H9 (cell line): ENCODE data around the gene ACP4. TPM values are rescaled to one million over a fixed set of nuclear protein-coding genes. Genes with fewer than 3 reads are reported as not detected.
A peak's percentile ranks its signal among the peaks of the same experiment; 100 is the strongest.

ENCODE experiments used
- DNase-seq: peaks from one replicate; pipeline ENCODE4 v3.0.0-alpha.2; 2017
- H2AFZ ChIP-seq: one replicate; pipeline ENCODE4 v1.6.1; 2013; ENCODE audit warnings: mild to moderate bottlenecking, low read length, control low read depth, moderate library complexity
- H2AK5ac ChIP-seq: 2 replicates; pipeline ENCODE4 v1.6.1; 2013; ENCODE audit warnings: low read length, control low read depth, mixed read lengths; ENCODE audit not compliant: insufficient read length
- H2BK120ac ChIP-seq: one replicate; pipeline ENCODE4 v1.6.1; 2013; ENCODE audit warnings: low read depth, mild to moderate bottlenecking, low read length, control low read depth, inconsistent platforms; ENCODE audit not compliant: poor library complexity, severe bottlenecking
- H2BK12ac ChIP-seq: 2 replicates; pipeline ENCODE4 v1.6.1; 2013; ENCODE audit warnings: low read length, control low read depth, mixed read lengths, low read depth; ENCODE audit not compliant: insufficient read length
- H2BK15ac ChIP-seq: 2 replicates; pipeline ENCODE4 v1.6.1; 2013; ENCODE audit warnings: low read depth, low read length, control low read depth
- H2BK20ac ChIP-seq: one replicate; pipeline ENCODE4 v1.6.1; 2013; ENCODE audit warnings: low read depth, mild to moderate bottlenecking, low read length, control low read depth, inconsistent platforms; ENCODE audit not compliant: poor library complexity, severe bottlenecking
- H2BK5ac ChIP-seq: 2 replicates; pipeline ENCODE4 v1.6.1; 2013; ENCODE audit warnings: low read length, control low read depth, mixed read lengths; ENCODE audit not compliant: insufficient read length
- H3K14ac ChIP-seq: 2 replicates; pipeline ENCODE4 v1.6.1; 2013; ENCODE audit warnings: low read length, control low read depth; ENCODE audit not compliant: insufficient read depth
- H3K18ac ChIP-seq: 2 replicates; pipeline ENCODE4 v1.6.1; 2013; ENCODE audit warnings: low read depth, mild to moderate bottlenecking, mixed read lengths, low read length, control low read depth; ENCODE audit not compliant: insufficient read length
- H3K23ac ChIP-seq: 2 replicates; pipeline ENCODE4 v1.6.1; 2013; ENCODE audit warnings: low read length, control low read depth, mixed read lengths, low read depth; ENCODE audit not compliant: insufficient read length
- H3K23me2 ChIP-seq: 2 replicates; pipeline ENCODE4 v1.6.1; 2013; ENCODE audit warnings: low read depth, mild to moderate bottlenecking, mixed read lengths, low read length, control low read depth; ENCODE audit not compliant: insufficient read length, poor library complexity, severe bottlenecking
- H3K27ac ChIP-seq: 2 replicates; pipeline ENCODE4 v1.5.1; 2013; ENCODE audit warnings: low read length, control low read depth, mixed read lengths, low read depth; ENCODE audit not compliant: insufficient read length
- H3K27me3 ChIP-seq: 2 replicates; pipeline ENCODE4 v1.6.1; 2013; ENCODE audit warnings: low read length, control low read depth, inconsistent platforms; ENCODE audit not compliant: insufficient read depth
- H3K4ac ChIP-seq: 2 replicates; pipeline ENCODE4 v1.6.1; 2013; ENCODE audit warnings: low read depth, mild to moderate bottlenecking, control low read depth, inconsistent platforms, low read length, moderate library complexity
- H3K4me1 ChIP-seq: 2 replicates; pipeline ENCODE4 v1.6.1; 2013; ENCODE audit warnings: low read length, control low read depth, inconsistent platforms; ENCODE audit not compliant: insufficient read depth
- H3K4me2 ChIP-seq: 2 replicates; pipeline ENCODE4 v1.6.1; 2013; ENCODE audit warnings: low read length, control low read depth, mixed read lengths; ENCODE audit not compliant: insufficient read length, insufficient read depth
- H3K56ac ChIP-seq: 2 replicates; pipeline ENCODE4 v1.6.1; 2013; ENCODE audit warnings: low read depth, mild to moderate bottlenecking, mixed read lengths, low read length, control low read depth; ENCODE audit not compliant: insufficient read length
- H3K79me1 ChIP-seq: 2 replicates; pipeline ENCODE4 v1.6.1; 2013; ENCODE audit warnings: low read depth, mild to moderate bottlenecking, moderate library complexity, low read length, control low read depth, inconsistent platforms; ENCODE audit not compliant: insufficient read depth, poor library complexity, severe bottlenecking
- H3K79me2 ChIP-seq: 2 replicates; pipeline ENCODE4 v1.6.1; 2013; ENCODE audit warnings: low read length, control low read depth, inconsistent platforms; ENCODE audit not compliant: insufficient read depth
- H3K9ac ChIP-seq: 2 replicates; pipeline ENCODE4 v1.6.1; 2013; ENCODE audit warnings: low read length, control low read depth, mixed read lengths; ENCODE audit not compliant: insufficient read length; ENCODE audit errors: extremely low read depth
- H3K9me3 ChIP-seq: one replicate; pipeline ENCODE4 v1.6.1; 2013; ENCODE audit warnings: low read depth, low read length, inconsistent platforms; ENCODE audit not compliant: control insufficient read depth
- H3T11ph ChIP-seq: one replicate; pipeline ENCODE4 v1.6.1; 2013; ENCODE audit warnings: mild to moderate bottlenecking, low read length, control low read depth, inconsistent platforms
- H4K20me1 ChIP-seq: one replicate; pipeline ENCODE4 v1.6.1; 2013; ENCODE audit not compliant: control insufficient read depth, insufficient read length, insufficient read depth
- H4K5ac ChIP-seq: 2 replicates; pipeline ENCODE4 v1.6.1; 2013; ENCODE audit warnings: low read depth, mild to moderate bottlenecking, mixed read lengths, low read length, control low read depth; ENCODE audit not compliant: insufficient read length
- H4K8ac ChIP-seq: replicated peaks from 2 replicates; pipeline ENCODE4 v1.6.1; 2013; ENCODE audit warnings: low read length, control low read depth, mixed read lengths, low read depth; ENCODE audit not compliant: insufficient read length
- H4K91ac ChIP-seq: 2 replicates; pipeline ENCODE4 v1.6.1; 2013; ENCODE audit warnings: low read depth, mild to moderate bottlenecking, moderate library complexity, mixed read lengths, low read length, control low read depth; ENCODE audit not compliant: insufficient read length
- H3K27ac Mint-ChIP-seq, 3 experiments: 2 replicates in 2 of 3; 3 replicates in 1 of 3; pipeline ENCODE4 v1.8.0; 2020 to 2021; ENCODE audit warnings: mixed read lengths in 3 of 3, mild to moderate bottlenecking in 1 of 3, moderate library complexity in 1 of 3
- H3K27me3 Mint-ChIP-seq: 2 replicates; pipeline ENCODE4 v1.8.0; 2021; ENCODE audit warnings: low read depth, mild to moderate bottlenecking, moderate library complexity, mixed read lengths
- H3K36me3 Mint-ChIP-seq, 3 experiments: 2 replicates in 2 of 3; 3 replicates in 1 of 3; pipeline ENCODE4 v1.8.0; 2020 to 2021; ENCODE audit warnings: low read depth in 3 of 3, mixed read lengths in 3 of 3; ENCODE audit not compliant: insufficient read depth in 1 of 3
- H3K4me1 Mint-ChIP-seq, 2 experiments: 2 replicates each; pipeline ENCODE4 v1.8.0; 2020; ENCODE audit warnings: mixed read lengths in 2 of 2
- H3K4me3 Mint-ChIP-seq, 2 experiments: 2 replicates in 1 of 2; 3 replicates in 1 of 2; pipeline ENCODE4 v1.8.0; 2020 to 2021; ENCODE audit warnings: mild to moderate bottlenecking in 2 of 2, mixed read lengths in 2 of 2, moderate library complexity in 1 of 2
- H3K9me3 Mint-ChIP-seq, 2 experiments: 2 replicates in 1 of 2; 3 replicates in 1 of 2; pipeline ENCODE4 v1.8.0; 2020; ENCODE audit warnings: mild to moderate bottlenecking in 2 of 2, mixed read lengths in 2 of 2, moderate library complexity in 1 of 2
- WGBS: extraction: QIAGEN DNeasy Blood & Tissue Kit; methylation state at CpG from one replicate; pipeline ENCODE4 v1.1.7; 2013; ENCODE audit warnings: missing lambda C conversion rate, low lambda C conversion rate, mixed read lengths; ENCODE audit not compliant: insufficient read length; ENCODE audit errors: extremely low coverage; 5-methylcytosine and 5-hydroxymethylcytosine counted together
- total RNA-seq: library from RNA; stranded (reverse); gene quantifications from 2 replicates; pipeline ENCODE4 v1.2.1, GENCODE V29; 2021
- TF ChIP-seq, protein P1 (sequence below): fragments of 200-600 bp; sonication (generic); conservative IDR thresholded peaks from 3 replicates; pipeline ENCODE4 v1.8.0; 2021; ENCODE audit warnings: antibody characterized with exemption, mild to moderate bottlenecking

Gene ACP4
- total RNA-seq, 1 experiment from 2014 or later: not detected

DNA sequence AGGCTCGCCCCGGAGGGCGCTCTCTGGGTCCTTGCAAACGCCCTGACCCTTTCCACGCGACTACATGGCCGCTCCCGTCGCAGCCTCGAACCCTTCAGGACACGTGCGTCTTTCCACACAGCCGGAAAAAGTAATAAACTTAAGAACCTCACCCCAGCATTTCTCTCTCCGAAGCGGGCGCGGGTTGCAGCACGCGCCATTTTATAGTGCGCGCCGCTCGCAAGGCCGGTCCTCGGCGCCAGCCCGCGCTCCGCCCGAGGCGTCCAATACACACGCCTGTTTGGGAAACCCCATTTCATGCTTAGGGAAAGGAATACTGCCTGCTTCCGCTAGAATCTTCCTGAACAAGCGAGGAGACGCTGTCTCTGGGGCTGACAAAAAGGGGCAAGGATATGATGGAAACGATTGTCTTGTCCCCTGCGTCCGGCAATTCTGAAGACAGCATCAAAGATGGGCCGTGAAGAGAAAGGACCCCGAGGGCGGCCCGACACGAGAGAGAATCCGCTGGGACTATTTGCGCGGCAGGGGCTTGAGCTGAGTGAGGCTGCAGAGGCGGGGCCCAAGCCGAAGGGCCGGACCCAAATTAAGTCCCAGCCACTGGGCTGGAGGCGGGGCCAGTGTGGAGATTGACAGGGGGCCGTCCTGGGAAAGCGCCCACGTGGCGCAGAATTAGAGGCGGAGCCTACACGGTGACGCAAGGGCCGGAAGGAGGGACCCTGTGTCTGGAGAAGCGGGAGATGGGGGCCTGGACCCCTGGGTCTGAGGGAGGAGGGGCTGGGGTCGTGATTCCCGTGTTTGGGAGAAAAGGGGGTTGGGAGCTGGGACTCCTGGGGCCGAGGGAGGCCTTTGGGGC lies 14.4 kb downstream of the ACP4 start:
- Histone ChIP-seq H3K27ac (peak overlapping the region; percentile 98), H3K18ac (peak overlapping the region; percentile 99), H3K79me2 (peaks cover 25% of the 10 kb centered on the region; the same call in 1 of the 2 replicates), H3T11ph (peak overlapping the region; percentile 74), H3K23me2 (peaks cover 11% of the 10 kb centered on the region), H4K91ac (no peak overlapping the region), H3K9ac (peak overlapping the region; percentile 100), H3K4me2 (peak overlapping the region; percentile 99), H2BK5ac (peak overlapping the region; percentile 100), H3K79me1 (peaks cover 9% of the 10 kb centered on the region), H2BK20ac (no peak overlapping the region), H2BK12ac (peak overlapping the region; percentile 100), H2AK5ac (no peak overlapping the region), H2BK15ac (0 out of 2 replicates have a peak overlapping the region, but pooled peaks have one; percentile 95), H4K8ac (peak overlapping the region; percentile 99), H2AFZ (peak overlapping the region; percentile 57), H2BK120ac (peak overlapping the region; percentile 79), H3K14ac (peak overlapping the region; percentile 99), H4K20me1 (peaks cover 2% of the 10 kb centered on the region), H3K23ac (no peak overlapping the region), H3K4me1 (peaks cover 5% of the 10 kb centered on the region; the same call in 1 of the 2 replicates), H3K4ac (peak overlapping the region; percentile 85; the same call in 1 of the 2 replicates), H4K5ac (peak overlapping the region; percentile 100), H3K27me3 (no peaks in the 10 kb centered on the region), H3K56ac (peak overlapping the region; percentile 99), H3K9me3 (no peaks in the 10 kb centered on the region)
- Mint-ChIP-seq H3K4me3 (peak overlapping the region; percentile 96 to 99), H3K36me3 (peaks cover 34 to 45% (median 44%) of the 10 kb centered on the region in 3 experiments), H3K27me3 (peaks cover 24% of the 10 kb centered on the region), H3K4me1 (peaks cover 15 to 25% of the 10 kb centered on the region in 2 experiments), H3K27ac (peak overlapping the region; percentile 100), H3K9me3 (peaks cover 3 to 9% of the 10 kb centered on the region in 2 experiments; a peak in 4 of 5 replicates)
- no CpG with 5 or more reads among the region's 62 CpGs for WGBS
- DNase-seq: peak; percentile 98
- TF ChIP-seq, protein P1, sequence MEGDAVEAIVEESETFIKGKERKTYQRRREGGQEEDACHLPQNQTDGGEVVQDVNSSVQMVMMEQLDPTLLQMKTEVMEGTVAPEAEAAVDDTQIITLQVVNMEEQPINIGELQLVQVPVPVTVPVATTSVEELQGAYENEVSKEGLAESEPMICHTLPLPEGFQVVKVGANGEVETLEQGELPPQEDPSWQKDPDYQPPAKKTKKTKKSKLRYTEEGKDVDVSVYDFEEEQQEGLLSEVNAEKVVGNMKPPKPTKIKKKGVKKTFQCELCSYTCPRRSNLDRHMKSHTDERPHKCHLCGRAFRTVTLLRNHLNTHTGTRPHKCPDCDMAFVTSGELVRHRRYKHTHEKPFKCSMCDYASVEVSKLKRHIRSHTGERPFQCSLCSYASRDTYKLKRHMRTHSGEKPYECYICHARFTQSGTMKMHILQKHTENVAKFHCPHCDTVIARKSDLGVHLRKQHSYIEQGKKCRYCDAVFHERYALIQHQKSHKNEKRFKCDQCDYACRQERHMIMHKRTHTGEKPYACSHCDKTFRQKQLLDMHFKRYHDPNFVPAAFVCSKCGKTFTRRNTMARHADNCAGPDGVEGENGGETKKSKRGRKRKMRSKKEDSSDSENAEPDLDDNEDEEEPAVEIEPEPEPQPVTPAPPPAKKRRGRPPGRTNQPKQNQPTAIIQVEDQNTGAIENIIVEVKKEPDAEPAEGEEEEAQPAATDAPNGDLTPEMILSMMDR: no peak
